Esophagus (tissue), 2 donors: ENCODE measurements around the gene FNDC3B. TPM values are rescaled to one million over a fixed set of nuclear protein-coding genes. Genes with fewer than 3 reads are reported as not detected.

Experiments
- H3K27ac ChIP-seq, 2 donors: one replicate each; pipeline ENCODE4 v1.5.1; 2013; ENCODE audit warnings: low read depth in 2 of 2, mild to moderate bottlenecking in 2 of 2, inconsistent platforms in 1 of 2, low read length in 1 of 2, moderate library complexity in 1 of 2
- H3K27me3 ChIP-seq, 2 donors: one replicate each; pipeline ENCODE4 v1.6.1; 2013; ENCODE audit warnings: low read length in 2 of 2, control low read depth in 1 of 2, mild to moderate bottlenecking in 1 of 2; ENCODE audit not compliant: insufficient read depth in 2 of 2, control insufficient read depth in 1 of 2
- H3K36me3 ChIP-seq, 2 donors: one replicate each; pipeline ENCODE4 v1.6.1; 2013; ENCODE audit warnings: low read length in 1 of 2; ENCODE audit not compliant: control insufficient read depth in 2 of 2, insufficient read depth in 2 of 2
- H3K4me1 ChIP-seq, 2 donors: one replicate each; pipeline ENCODE4 v1.6.1; 2013; ENCODE audit warnings: low read length in 1 of 2; ENCODE audit not compliant: control insufficient read depth in 2 of 2, insufficient read depth in 2 of 2
- H3K4me3 ChIP-seq, 2 donors: one replicate each; pipeline ENCODE4 v1.5.1; 2013; ENCODE audit warnings: low read length in 2 of 2, mild to moderate bottlenecking in 2 of 2, low read depth in 1 of 2, moderate library complexity in 1 of 2
- H3K9me3 ChIP-seq, 2 donors: one replicate each; pipeline ENCODE4 v1.6.1; 2013; ENCODE audit warnings: mild to moderate bottlenecking in 2 of 2, low read depth in 1 of 2, low read length in 1 of 2, moderate library complexity in 1 of 2; ENCODE audit not compliant: control insufficient read depth in 2 of 2, insufficient read depth in 1 of 2
- WGBS, 2 donors: extraction: QIAGEN DNeasy Blood & Tissue Kit; methylation state at CpG; one replicate each; pipeline ENCODE4 v1.1.7; 2013; 5-methylcytosine and 5-hydroxymethylcytosine counted together
- polyA plus RNA-seq, 2 donors: library from polyadenylated mRNA; stranded (reverse); fragments of 200-250 nt; gene quantifications; one replicate each; pipeline ENCODE4 v1.2.3, GENCODE V29; 2013
- donor health status: healthy with polysubstance abuse.
- donor health status: Bipolar disorder and iron deficiency.

The FNDC3B gene
- polyA plus RNA-seq, 2 donors: 2.8 to 3.3 TPM

DNA sequence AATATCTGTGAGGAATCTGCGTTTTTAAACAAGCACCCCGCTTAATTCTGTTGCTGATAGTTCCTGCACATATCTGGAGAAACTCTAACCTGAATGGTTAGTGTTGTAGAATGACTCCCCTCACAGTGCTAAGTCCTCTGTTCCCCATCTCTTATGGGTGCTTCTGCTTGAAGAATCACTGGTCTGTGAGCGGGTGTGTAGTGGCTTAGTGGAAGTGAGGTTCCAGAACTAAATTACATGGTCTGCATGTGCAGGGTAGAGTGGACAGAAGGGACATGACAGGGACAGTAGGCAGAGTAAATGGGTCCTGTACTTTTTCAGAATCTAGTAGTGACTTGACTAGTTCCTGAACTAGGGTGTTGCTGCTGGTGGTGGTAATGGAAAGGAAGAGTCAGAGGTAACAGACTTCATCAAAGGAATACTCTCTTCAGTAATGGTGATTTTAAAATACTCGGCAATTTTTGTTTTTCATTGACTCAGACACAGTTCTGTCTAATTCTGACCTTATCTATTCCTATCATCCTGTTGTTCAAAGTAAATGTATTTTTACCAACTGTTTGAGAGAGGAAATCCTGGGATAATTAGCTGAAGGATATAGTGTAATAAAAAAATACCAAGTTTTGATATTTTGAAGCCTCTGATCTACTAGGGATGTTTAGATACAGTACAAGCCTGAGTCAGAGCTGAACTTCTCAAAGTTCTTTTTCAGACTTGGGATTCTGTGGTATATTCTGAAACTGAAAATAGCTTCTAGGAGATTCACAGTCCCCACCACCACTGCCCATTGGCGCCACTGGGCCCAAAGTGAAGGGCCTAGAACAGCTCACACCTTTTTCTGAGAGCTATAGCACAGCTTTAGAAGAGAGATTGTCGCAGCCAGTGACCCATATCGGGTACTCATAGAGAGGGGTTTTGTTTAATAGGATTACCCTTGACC lies 55.5 kb downstream of the FNDC3B start:
- Histone ChIP-seq H3K9me3 (no peaks in the 10 kb centered on the region), H3K4me1 (peaks cover 2 to 3% of the 10 kb centered on the region in 2 donors), H3K27ac (no peak overlapping the region), H3K27me3 (no peaks in the 10 kb centered on the region), H3K36me3 (no peaks in the 10 kb centered on the region), H3K4me3 (no peak overlapping the region)
- 91 to 92% methylated on average over 7 of the region's 7 CpGs for WGBS, 2 donors

DNA sequence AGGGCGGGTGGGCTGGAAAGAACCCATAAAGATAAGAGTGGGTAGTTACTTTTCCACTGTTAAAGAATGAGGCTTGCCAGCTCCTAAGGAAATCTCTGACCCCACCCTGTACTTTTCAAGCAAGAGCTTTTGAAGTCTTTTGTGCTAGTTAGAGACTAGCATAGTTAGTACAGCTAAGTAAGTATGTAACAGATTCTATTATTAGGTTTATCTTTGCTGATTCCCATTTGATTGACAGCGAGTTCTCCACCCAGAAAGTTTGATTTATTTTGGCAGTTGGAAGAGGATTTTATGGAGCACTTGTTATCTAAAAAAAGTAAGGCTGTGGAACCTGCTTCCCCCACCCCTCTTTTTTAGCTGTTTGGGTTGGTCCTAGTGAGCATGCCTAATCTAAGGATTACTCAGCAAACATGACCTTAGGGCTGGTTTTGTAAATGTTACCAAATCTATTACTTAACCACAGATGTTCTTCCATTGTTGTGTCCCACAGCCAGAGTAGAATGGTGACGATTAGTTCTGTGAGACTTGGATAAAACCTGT lies 57.6 kb downstream of the FNDC3B start:
- Histone ChIP-seq H3K36me3 (no peaks in the 10 kb centered on the region), H3K9me3 (no peaks in the 10 kb centered on the region), H3K4me1 (peaks cover 2 to 3% of the 10 kb centered on the region in 2 donors), H3K27me3 (no peaks in the 10 kb centered on the region), H3K4me3 (no peak overlapping the region), H3K27ac (no peak overlapping the region)
- WGBS, 2 donors: 45 to 47% methylated on average over 3 of the region's 3 CpGs

DNA sequence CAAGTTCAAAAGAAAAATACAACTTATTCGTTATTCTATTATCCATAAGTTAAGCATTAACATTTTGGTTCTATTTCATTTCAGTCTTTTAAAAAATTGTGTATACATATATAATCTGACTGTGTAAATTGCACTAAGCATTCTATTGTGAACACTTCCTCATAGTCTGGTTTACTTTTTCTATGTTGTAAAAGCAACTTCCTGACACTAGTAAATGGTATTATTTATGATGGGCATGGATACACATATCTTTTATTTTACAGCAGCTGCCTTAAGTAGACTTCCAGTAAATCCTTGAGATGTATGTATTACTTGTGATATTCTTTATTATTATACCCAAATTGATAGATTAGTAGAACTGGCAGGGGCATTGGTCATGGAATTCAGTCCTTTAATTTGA lies 58.2 kb downstream of the FNDC3B start:
- Histone ChIP-seq H3K4me3 (no peak overlapping the region), H3K36me3 (no peaks in the 10 kb centered on the region), H3K4me1 (peaks cover 2 to 3% of the 10 kb centered on the region in 2 donors), H3K9me3 (no peaks in the 10 kb centered on the region), H3K27ac (no peak overlapping the region), H3K27me3 (no peaks in the 10 kb centered on the region)
- 56 to 76% methylated on average over 1 of the region's 1 CpG for WGBS, 2 donors

DNA sequence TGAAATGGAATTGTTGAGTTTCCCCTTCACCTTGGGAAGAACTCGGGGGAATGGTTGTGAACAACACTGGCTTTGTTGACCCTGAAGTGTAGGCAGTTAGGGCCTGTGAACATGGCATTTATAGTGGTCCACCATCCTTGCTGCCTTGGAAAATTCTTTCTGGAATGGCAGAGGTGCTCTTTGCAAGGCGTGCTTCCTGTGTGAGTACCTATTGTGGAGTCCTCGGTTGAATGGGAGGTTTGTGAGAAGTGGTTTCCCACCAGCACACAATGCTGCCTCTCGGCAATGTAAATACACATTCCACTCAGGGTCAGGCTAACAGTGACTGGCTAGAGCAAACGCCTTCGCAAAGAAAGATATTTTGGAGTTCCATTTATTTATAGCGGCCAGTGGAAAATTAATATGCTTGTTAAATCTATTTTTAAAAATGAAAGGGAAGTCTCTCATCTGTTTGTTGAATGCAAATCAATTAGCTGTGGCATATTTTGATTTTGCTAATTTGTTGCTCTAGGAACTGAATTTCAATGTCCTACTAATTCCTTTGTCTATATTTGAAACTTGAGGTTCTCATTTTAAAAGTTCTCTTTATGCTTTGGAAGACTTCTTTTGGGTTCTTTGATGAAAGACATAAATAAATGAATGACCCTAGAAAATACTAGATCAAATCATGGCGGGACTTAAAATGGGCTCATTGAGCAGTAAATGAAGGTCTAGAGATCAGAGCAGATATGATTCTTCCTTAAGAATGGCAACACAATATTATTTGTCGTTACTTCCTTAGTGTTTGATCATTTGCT lies 59.5 kb downstream of the FNDC3B start:
- H3K4me1 ChIP-seq: peaks cover 2 to 3% of the 10 kb centered on the region in 2 donors
- no peaks in the 10 kb centered on the region for H3K36me3 ChIP-seq
- H3K27ac ChIP-seq: no peak overlapping the region
- 76 to 77% methylated on average over 9 of the region's 9 CpGs for WGBS, 2 donors
- no peaks in the 10 kb centered on the region for H3K9me3 ChIP-seq
- no peaks in the 10 kb centered on the region for H3K27me3 ChIP-seq
- H3K4me3 ChIP-seq: no peak overlapping the region

DNA sequence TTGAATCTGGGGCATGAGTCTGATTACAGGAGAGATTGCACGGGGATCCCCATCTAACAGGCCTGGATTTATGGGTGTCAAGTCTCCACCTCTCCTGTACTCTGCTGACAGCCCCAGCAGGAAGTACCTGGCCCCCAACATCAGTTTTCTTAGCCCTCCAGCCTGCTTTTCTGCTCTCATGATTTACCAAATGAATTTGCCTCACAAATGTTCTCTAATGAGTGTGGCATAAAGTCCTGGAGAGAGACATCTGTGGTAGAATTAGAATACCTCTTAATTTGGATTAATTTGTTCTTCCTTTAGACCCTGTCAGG lies 60.1 kb downstream of the FNDC3B start:
- WGBS, 2 donors: 33 to 76% methylated on average over 1 of the region's 1 CpG

DNA sequence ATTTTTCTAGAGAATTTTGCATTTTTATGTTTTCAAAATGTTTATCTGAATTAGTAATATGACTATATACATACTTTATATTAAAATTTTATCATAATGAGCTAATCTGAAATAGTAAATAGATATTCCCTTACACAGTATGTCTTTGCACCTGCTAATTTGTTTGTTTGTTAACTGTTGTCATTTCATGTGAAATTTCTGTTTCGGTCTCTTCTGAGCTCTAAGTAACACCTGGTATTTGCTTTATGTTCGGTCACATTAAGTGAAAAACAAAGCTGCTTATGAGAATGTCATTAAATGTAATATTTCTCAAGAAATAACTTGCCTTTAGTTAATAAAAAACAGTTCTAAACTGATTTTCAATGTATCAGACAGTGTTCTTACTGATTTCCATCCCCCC lies 61.1 kb downstream of the FNDC3B start:
- no peaks in the 10 kb centered on the region for H3K9me3 ChIP-seq
- H3K27ac ChIP-seq: no peak overlapping the region
- peaks cover 0 to 3% of the 10 kb centered on the region in 2 donors for H3K4me1 ChIP-seq
- no peak overlapping the region for H3K4me3 ChIP-seq
- WGBS, 2 donors: 76 to 96% methylated on average over 2 of the region's 2 CpGs
- no peaks in the 10 kb centered on the region for H3K36me3 ChIP-seq
- H3K27me3 ChIP-seq: no peaks in the 10 kb centered on the region

More for the DNA sequence above, 60.1 kb downstream of the FNDC3B start:
- Histone ChIP-seq H3K36me3 (no peaks in the 10 kb centered on the region), H3K27ac (no peak overlapping the region), H3K4me3 (no peak overlapping the region), H3K27me3 (no peaks in the 10 kb centered on the region), H3K9me3 (no peaks in the 10 kb centered on the region), H3K4me1 (peaks cover 2 to 3% of the 10 kb centered on the region in 2 donors)

DNA sequence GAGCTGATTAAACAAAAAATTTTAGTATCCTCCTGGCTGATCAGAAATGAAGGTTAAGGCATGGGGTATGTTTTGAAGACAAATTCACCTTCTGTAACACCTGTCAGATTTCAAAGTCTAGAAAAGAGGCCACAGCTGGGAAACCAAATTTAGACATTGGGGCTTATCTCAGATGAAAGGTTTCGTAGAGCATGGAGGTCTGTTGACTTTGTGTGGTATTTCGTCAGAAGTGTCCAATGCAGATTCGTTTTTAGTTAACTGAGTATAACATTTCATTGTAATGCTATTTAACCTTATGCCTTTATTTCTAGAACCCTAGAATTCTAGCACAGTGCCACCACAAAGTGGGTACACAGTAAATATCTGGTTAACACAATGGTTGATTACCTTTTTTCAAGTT lies 61.7 kb downstream of the FNDC3B start:
- no peaks in the 10 kb centered on the region for H3K36me3 ChIP-seq
- 60 to 77% methylated on average over 3 of the region's 3 CpGs for WGBS, 2 donors
- peaks cover 0 to 3% of the 10 kb centered on the region in 2 donors for H3K4me1 ChIP-seq
- no peak overlapping the region for H3K27ac ChIP-seq
- H3K9me3 ChIP-seq: no peaks in the 10 kb centered on the region
- H3K27me3 ChIP-seq: no peaks in the 10 kb centered on the region
- H3K4me3 ChIP-seq: no peak overlapping the region

DNA sequence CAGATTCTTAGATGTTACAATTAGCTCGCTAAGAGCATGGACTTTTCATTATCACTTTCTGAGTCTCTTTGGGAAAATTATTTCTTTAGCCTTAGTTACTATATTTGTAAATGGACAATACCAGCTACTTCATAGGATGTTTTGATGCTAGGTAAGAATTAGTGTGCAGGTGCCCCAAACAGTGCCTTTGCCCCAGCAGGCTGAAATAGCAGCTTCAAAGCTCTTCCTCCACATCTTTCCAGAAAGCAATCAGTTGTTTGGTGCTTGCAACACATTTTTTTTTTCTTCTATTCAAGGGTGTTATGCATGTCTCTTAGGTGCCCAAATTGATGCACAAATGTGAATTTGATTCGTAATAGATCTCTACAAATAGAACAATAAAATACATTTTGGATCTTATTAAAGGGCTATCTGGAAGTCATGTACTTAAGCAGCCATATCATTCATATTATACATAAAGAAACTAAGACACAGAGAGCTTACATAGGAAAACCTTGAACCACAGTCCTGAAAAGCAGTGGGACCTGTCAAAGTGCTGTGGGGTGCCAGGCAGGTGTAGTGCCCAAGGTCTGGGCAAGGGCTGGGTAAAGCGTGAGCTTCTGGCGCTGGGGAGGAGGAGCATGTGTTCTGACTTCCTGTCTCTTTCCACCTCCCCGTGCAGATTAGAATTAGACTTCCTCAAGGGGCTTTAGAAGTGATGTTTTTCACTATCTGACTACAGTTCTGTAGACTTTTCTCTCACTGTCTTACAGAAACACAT lies 62.9 kb downstream of the FNDC3B start:
- Histone ChIP-seq H3K4me3 (no peak overlapping the region), H3K9me3 (no peaks in the 10 kb centered on the region), H3K27ac (peak overlapping the region in 1 of 2 donors; percentile 55), H3K36me3 (no peaks in the 10 kb centered on the region), H3K4me1 (peaks cover 0 to 3% of the 10 kb centered on the region in 2 donors), H3K27me3 (no peaks in the 10 kb centered on the region)
- WGBS, 2 donors: 55 to 61% methylated on average over 5 of the region's 5 CpGs

DNA sequence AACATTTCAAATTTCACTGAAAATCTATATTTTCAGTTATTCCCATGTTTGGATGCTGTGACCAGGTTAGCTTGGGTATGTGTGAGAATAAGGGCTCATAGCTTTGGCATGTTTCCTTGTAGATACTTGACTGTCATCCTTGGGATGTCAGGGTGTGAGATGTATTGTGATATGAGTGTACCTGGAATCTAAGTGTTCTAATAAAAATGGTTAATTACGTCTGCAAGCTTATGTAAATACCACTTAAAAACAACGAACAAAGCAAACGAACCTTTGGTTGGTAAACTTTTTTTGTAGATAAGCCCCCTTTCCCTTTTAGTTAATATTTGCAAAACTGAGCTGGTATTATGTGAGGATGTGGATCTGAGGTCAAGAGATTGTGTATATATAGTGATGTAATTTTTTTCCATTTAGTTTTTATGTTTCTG lies 63.5 kb downstream of the FNDC3B start:
- H3K4me3 ChIP-seq: no peak overlapping the region
- no peaks in the 10 kb centered on the region for H3K36me3 ChIP-seq
- peaks cover 0 to 3% of the 10 kb centered on the region in 2 donors for H3K4me1 ChIP-seq
- no peaks in the 10 kb centered on the region for H3K27me3 ChIP-seq
- H3K27ac ChIP-seq: no peak overlapping the region
- no peaks in the 10 kb centered on the region for H3K9me3 ChIP-seq
- WGBS, 2 donors: 41 to 45% methylated on average over 3 of the region's 3 CpGs
